K562 (cell line): ENCODE measurements around the gene RASIP1. TPM values are rescaled to one million over a fixed set of nuclear protein-coding genes. Genes with fewer than 3 reads are reported as not detected.
A peak's percentile ranks its signal among the peaks of the same experiment; 100 is the strongest.

Experiments
- BACH1 ChIP-seq: fragments of 200-800 bp; sonication (Bioruptor generic); IDR thresholded peaks from 2 replicates; pipeline ENCODE4 v1.6.1; 2016; ENCODE audit warnings: missing genetic modification characterization, missing compliant biosample characterization
- CHCHD3 ChIP-seq: fragments of 250-450 bp; sonication (Bioruptor Pico); IDR thresholded peaks from 2 replicates; pipeline ENCODE4 v2.1.2; 2022; ENCODE audit warnings: mild to moderate bottlenecking
- CUX1 ChIP-seq: fragments of 200-800 bp; sonication (Bioruptor generic); IDR thresholded peaks from 2 replicates; pipeline ENCODE4 v1.6.1; 2016; ENCODE audit warnings: missing genetic modification characterization, missing compliant biosample characterization
- FOXJ2 ChIP-seq: fragments of 200-800 bp; sonication (Bioruptor generic); IDR thresholded peaks from 2 replicates; pipeline ENCODE4 v1.6.1; 2016; ENCODE audit warnings: missing genetic modification characterization, missing compliant biosample characterization
- FUS ChIP-seq: fragments of 200-400 bp; formaldehyde crosslinking; optimal IDR thresholded peaks from 2 replicates; pipeline ENCODE3; 2017; ENCODE audit warnings: low read depth, low read length
- GATAD2A ChIP-seq: fragments of 450-650 bp; IDR thresholded peaks from 2 replicates; pipeline ENCODE4 v1.6.1; 2017
- HNRNPLL ChIP-seq: fragments of 200-400 bp; formaldehyde crosslinking; IDR thresholded peaks from 2 replicates; pipeline ENCODE4 v1.6.1; 2017; ENCODE audit warnings: low read length, low read depth, mild to moderate bottlenecking; ENCODE audit not compliant: poor library complexity, severe bottlenecking
- ID3 ChIP-seq, 2 experiments: fragments of 250-450 bp in 1 of 2; fragments of 450-650 bp in 1 of 2; sonication (Bioruptor Pico) in 1 of 2; IDR thresholded peaks; 2 replicates each; pipeline versions ENCODE4 v1.6.1 to v1.8.0; 2016 to 2021; ENCODE audit warnings: mild to moderate bottlenecking in 2 of 2, moderate library complexity in 2 of 2, missing compliant biosample characterization in 1 of 2, missing genetic modification characterization in 1 of 2
- KDM5B ChIP-seq: fragments of 200-600 bp; sonication (generic); IDR thresholded peaks from 2 replicates; pipeline ENCODE4 v1.6.1; 2012; ENCODE audit warnings: low read depth, mild to moderate bottlenecking, moderate library complexity, low read length, control low read depth, inconsistent platforms; ENCODE audit not compliant: insufficient replicate concordance
- KLF1 ChIP-seq: fragments of 450-650 bp; IDR thresholded peaks from 2 replicates; pipeline ENCODE4 v1.6.1; 2016; ENCODE audit warnings: missing genetic modification characterization, missing compliant biosample characterization
- MAFF ChIP-seq: IDR thresholded peaks from 2 replicates; pipeline ENCODE4 v1.6.1; 2012; ENCODE audit warnings: low read length, improper control_type of control experiment
- RB1 ChIP-seq: fragments of 450-650 bp; IDR thresholded peaks from 2 replicates; pipeline ENCODE4 v1.6.1; 2017; ENCODE audit warnings: low read depth, mild to moderate bottlenecking
- RHOXF2B ChIP-seq: fragments of 250-450 bp; sonication (Bioruptor Pico); conservative IDR thresholded peaks from 2 replicates; pipeline ENCODE4 v1.5.1; 2021
- SIN3A ChIP-seq, 2 experiments: fragments of 150-350 bp in 1 of 2; IDR thresholded peaks; 2 replicates each; pipeline ENCODE4 v1.6.1; 2011 to 2016; ENCODE audit warnings: borderline replicate concordance in 2 of 2, low read depth in 2 of 2, low read length in 2 of 2, mild to moderate bottlenecking in 2 of 2, moderate library complexity in 2 of 2; ENCODE audit not compliant: control insufficient read depth in 1 of 2
- TAF1 ChIP-seq: IDR thresholded peaks from 2 replicates; pipeline ENCODE4 v1.6.1; 2011; ENCODE audit warnings: mild to moderate bottlenecking, low read length, moderate library complexity; ENCODE audit not compliant: insufficient read depth, control insufficient read depth, severe bottlenecking; ENCODE audit errors: extremely low read depth
- TBP ChIP-seq: optimal IDR thresholded peaks from 2 replicates; pipeline ENCODE3; 2011; ENCODE audit warnings: low read depth, low read length, improper control_type of control experiment
- ZBTB43 ChIP-seq: sonication (generic); formaldehyde crosslinking; IDR thresholded peaks from 2 replicates; pipeline ENCODE4 v1.8.0; 2023; ENCODE audit warnings: mild to moderate bottlenecking, missing genetic modification reagents
- ZNF184 ChIP-seq: sonication (generic); formaldehyde crosslinking; IDR thresholded peaks from 2 replicates; pipeline ENCODE4 v1.5.0; 2020; ENCODE audit warnings: missing genetic modification reagents
- polyA plus RNA-seq, 8 experiments: library from polyadenylated mRNA; depleted of rRNA in 4 of 8; stranded (reverse) in 5 of 8; unstranded in 3 of 8; fragments of >200 nt; fragmentation: Nextera tagmentation in 2 of 8; fragmentation: Illumina TruSeq in 1 of 8; extraction: Ambion mirVana in 2 of 8; extraction: Trizol in 1 of 8; gene quantifications; 2 replicates each; pipeline versions ENCODE4 v1.2.1 to v1.2.3, GENCODE V29; 2011 to 2014; ENCODE audit warnings: inconsistent platforms in 1 of 8, missing spikeins in 1 of 8
- total RNA-seq, 7 experiments: library from RNA; depleted of rRNA in 6 of 7; stranded (reverse); fragments of >200 nt in 6 of 7; fragmentation: Illumina TruSeq in 2 of 7; extraction: Trizol in 2 of 7; gene quantifications; 2 replicates each; pipeline versions ENCODE4 v1.2.1 to v1.2.3, GENCODE V29; 2011 to 2021; ENCODE audit warnings: low replicate concordance in 1 of 7

RASIP1 gene
- total and polyA plus RNA-seq, 9 of the 15 experiments (the other 6 are each of a cell fraction or from before 2014, with no cell fraction given): 0.20 to 4.7 (median 1.5) TPM

- TF ChIP-seq RB1 (peak; percentile 94), KLF1 (peak; percentile 77), ZNF184 (CRISPR knock-in tag) (no peak), TAF1 (peak; percentile 6), KDM5B (no peak), SIN3A (IDR thresholded peaks at IDR 0.05; ENCODE audit: borderline replicate concordance in 2 of 2, control insufficient read depth in 1 of 2, low read depth in 2 of 2, low read length in 2 of 2) (peak in 1 of 2 experiments; percentile 79; a peak in 1 of 4 replicates), MAFF (no peak), CUX1 (no peak), CHCHD3 (CRISPR knock-in tag) (no peak), FOXJ2 (0 out of 2 replicates have a peak, but pooled peaks have one; percentile 41), GATAD2A (0 out of 2 replicates have a peak, but pooled peaks have one; percentile 14), RHOXF2B (CRISPR knock-in tag) (no peak), FUS (peak; percentile 65), ID3 (CRISPR knock-in tag; IDR thresholded peaks at IDR 0.05) (no peak), ID3 (tag; IDR thresholded peaks at IDR 0.05) (peak; percentile 87), ZBTB43 (no peak), TBP (peak; percentile 31), BACH1 (tag) (no peak), HNRNPLL (no peak)
Measured at GRCh38 chr19:48738557-48739403, 1.6 kb downstream of the RASIP1 start (continued).
